ENCODE measurements around the gene VWA8.
"Not testable (repeated sequence)": the region's sequence is repeated elsewhere in the genome, so short reads cannot be mapped to it uniquely, and the experiment has no call there.

VWA8 gene

GRCh38 chr13:41745496-41745895, 215.4 kb downstream of the VWA8 start:
- DNase-seq (ENCODE audit: low read depth in 2 of 2), result not testable (repeated sequence)

GRCh38 chr13:41742917-41743552, 217.9 kb downstream of the VWA8 start:
- no peak for DNase-seq (ENCODE audit: low read depth in 2 of 2)

GRCh38 chr13:41740479-41740878, 220.4 kb downstream of the VWA8 start:
- DNase-seq (ENCODE audit: low read depth in 2 of 2), result no peak

GRCh38 chr13:41722684-41723535, 238.0 kb downstream of the VWA8 start:
- DNase-seq (ENCODE audit: low read depth in 2 of 2), result no peak

GRCh38 chr13:41720839-41721561, 239.9 kb downstream of the VWA8 start:
- no peak for DNase-seq (ENCODE audit: low read depth in 2 of 2)

GRCh38 chr13:41716236-41716635, 244.7 kb downstream of the VWA8 start:
- no peak for DNase-seq (ENCODE audit: low read depth in 2 of 2)

GRCh38 chr13:41713405-41713804, 247.5 kb downstream of the VWA8 start:
- DNase-seq (ENCODE audit: low read depth in 2 of 2), result no peak

GRCh38 chr13:41710771-41711170, 250.1 kb downstream of the VWA8 start:
- DNase-seq (ENCODE audit: low read depth in 2 of 2), result no peak

- no peak for DNase-seq (ENCODE audit: low read depth in 2 of 2)
These were observed 251.4 kb downstream of the VWA8 start for GRCh38 chr13:41709511-41709910.

GRCh38 chr13:41708713-41709112, 252.2 kb downstream of the VWA8 start:
- DNase-seq (ENCODE audit: low read depth in 2 of 2), result no peak

- no peak for DNase-seq (ENCODE audit: low read depth in 2 of 2)
These were observed 253.6 kb downstream of the VWA8 start for GRCh38 chr13:41707194-41707821.

- DNase-seq (ENCODE audit: low read depth in 2 of 2), result no peak
These were observed 254.8 kb downstream of the VWA8 start for GRCh38 chr13:41706152-41706551.

GRCh38 chr13:41702540-41702939, 258.4 kb downstream of the VWA8 start:
- no peak for DNase-seq (ENCODE audit: low read depth in 2 of 2)

GRCh38 chr13:41701676-41702075, 259.2 kb downstream of the VWA8 start:
- no peak for DNase-seq (ENCODE audit: low read depth in 2 of 2)

- DNase-seq (ENCODE audit: low read depth in 2 of 2), result no peak
These were observed 260.1 kb downstream of the VWA8 start for GRCh38 chr13:41700790-41701310.

GRCh38 chr13:41699759-41700158, 261.1 kb downstream of the VWA8 start:
- DNase-seq (ENCODE audit: low read depth in 2 of 2), result no peak

GRCh38 chr13:41697578-41697977, 263.3 kb downstream of the VWA8 start:
- no peak for DNase-seq (ENCODE audit: low read depth in 2 of 2)

GRCh38 chr13:41696163-41697003, 264.5 kb downstream of the VWA8 start:
- DNase-seq (ENCODE audit: low read depth in 2 of 2), result no peak

- no peak for DNase-seq (ENCODE audit: low read depth in 2 of 2)
These were observed 266.2 kb downstream of the VWA8 start for GRCh38 chr13:41694545-41695301.

- DNase-seq (ENCODE audit: low read depth in 2 of 2), result no peak
These were observed 267.5 kb downstream of the VWA8 start for GRCh38 chr13:41693434-41693833.
